Glomerular endothelial cell (primary cell): ENCODE data around the gene GMDS. TPM values are rescaled to one million over a fixed set of nuclear protein-coding genes. Genes with fewer than 3 reads are reported as not detected.

Source experiments
- DNase-seq: peaks from one replicate; pipeline ENCODE4 v3.0.0-alpha.2; 2011; ENCODE audit warnings: low read depth, low spot score; ENCODE audit errors: extremely low read depth
- total RNA-seq: library from RNA; depleted of rRNA; stranded (reverse); fragments of >200 nt; gene quantifications from 2 replicates; pipeline ENCODE4 v1.2.3, GENCODE V29; 2015

The GMDS gene
- total RNA-seq, 1 donor from 2014 or later, result 26.3 TPM

DNA sequence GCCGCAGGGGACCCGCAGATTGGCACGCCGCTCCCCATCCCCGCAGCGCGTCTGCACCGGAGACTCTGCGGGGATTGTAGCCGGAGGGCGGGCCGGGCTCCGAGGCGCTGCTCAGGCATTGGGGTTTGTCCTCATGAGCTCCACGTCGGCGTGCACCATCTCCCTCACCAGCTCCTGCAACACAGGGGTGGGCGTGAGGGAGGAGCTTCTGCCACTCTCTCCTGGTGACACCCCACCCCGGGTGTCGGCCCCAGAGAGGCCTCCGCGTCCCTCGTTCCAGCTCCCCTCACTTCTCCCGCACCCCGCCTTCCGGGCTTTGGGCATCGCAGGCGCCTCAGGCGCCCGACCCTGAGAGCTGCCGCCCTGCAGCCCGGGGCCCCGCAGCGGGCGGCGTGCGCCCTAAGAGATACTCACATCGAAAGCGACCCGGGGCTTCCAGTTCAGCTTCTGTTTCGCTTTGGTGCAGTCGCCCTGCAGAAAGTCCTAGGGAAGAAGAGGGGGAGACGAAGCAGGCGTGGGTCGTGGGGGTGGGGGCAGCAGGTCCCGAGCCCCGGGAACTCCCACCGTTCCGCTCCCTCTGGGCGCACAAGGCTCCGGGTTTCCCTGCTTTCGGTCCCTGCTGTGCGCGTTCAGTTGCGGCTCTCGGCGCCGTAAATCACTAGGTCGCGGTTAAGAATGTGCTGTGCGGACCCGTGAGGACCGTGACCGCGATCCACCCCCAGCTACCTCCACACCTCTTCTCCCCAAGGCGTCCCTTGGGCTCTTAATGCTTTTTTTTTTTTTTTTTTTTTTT, 621.2 kb downstream of the GMDS start:
- no peak for DNase-seq

DNA sequence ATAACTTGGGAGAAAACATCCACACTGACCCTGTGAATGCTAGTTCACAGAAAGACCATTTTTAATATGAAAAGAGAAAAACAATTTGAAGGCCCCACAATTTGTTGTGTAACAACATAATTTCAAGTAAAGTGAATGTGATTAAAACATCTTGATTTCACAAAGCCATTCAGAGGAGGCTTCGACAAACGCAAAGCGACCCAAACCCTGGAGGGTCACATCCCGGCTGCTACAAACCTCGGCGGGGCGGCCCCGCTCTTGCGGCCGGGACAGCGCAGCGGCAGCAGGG, 621.7 kb downstream of the GMDS start:
- no peak for DNase-seq

DNA sequence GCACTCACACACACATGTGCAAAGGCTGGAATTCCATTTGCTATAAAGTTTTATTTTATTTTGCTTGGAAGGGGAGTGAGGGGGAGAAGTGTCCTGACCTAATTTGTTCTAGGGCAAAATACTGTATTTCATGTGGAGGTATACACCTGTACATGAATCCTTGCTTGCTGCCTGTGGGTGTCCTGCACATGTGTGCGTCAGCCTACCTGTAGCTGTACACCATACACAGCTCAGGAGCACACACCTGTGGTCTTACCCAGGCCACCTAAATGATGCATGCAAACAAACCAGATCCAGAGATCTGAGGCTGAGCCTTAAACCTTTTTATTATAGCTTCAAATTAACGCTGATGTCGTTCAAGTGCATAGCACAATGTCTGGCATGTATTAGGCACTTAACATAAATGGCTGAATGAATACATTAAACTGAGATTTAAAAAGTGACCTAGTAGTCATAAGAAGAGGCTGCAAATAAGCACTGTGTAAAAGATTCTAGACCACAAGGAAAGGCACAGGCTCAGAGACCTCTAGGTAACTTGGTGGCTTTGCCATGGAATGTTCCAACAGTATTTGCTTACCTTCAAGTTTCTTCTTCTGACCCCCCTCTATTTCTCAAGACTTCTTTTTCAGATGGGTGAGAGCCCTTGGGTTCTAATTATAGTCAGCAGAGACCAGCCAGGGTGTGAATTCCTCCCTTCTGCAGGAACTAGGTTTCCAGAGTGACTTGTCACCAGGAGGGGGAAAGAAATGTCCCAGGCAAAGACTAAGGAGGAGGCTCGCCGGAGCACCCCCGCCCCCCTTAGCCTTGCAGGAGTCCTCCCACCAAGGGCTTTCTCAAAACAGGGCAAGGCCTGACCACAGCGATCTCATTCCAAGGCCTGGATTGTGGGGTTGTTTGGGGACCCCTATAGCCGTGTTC, 622.3 kb downstream of the GMDS start:
- no peak for DNase-seq

DNA sequence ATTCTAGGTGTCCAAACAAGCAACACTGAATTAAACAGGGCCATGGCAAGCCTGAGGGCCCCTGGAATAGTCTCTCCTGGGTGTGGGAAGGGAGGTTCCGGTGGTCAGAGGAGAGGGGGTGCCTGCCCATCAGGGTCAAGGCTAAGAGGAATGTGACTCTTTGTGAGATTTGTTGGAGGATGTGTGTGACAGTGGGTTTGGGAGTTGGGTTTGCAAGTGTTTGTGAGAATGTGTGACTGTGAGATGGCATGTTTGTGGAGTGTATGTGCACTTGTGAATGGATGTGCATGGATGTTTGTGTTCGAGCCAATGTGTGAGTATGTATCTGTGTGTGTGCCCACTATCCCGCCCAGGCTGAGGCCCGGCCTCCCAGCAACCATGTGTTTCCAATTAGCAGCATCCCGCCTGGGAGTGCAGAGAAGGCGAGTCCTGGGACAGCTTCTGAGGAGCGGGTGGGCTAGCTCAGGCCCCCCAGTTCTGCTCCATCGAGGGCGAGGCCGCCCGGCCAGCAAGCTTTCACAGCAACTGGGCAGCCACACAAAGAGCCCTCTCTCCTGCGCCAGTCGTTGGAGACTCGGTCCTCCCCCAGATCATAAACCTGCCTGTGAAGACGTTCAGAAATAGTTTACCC, 623.1 kb downstream of the GMDS start:
- no peak for DNase-seq

DNA sequence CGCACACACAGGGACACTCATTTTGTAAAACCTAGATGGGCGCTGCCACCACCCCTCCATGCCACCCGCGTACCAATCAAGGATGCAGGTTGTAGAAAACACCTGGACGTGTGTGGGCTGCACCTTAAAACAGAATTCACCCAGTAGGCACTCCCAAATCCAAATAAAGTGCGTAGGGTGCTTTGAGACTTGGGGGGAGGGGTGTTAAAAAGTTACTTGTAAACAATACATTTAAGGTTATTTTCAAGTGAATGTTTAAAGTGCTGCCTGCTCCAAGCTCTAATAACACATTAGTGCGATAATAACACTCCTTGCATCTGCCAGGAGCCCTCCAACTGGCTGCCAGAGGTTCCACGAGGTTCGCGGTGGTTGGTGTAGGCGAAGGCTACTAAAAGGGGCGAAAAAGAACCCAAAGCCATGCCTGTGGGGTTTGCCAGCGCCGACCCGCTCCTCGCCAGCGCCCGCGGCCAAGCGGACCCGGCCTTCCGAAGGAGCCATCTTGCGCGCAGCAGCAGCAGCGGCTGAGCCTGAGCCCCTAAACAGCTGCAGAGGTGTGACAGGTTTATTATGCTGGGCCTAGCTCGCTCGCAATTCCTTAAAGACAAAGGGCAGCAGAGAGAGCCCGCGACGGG, 624.2 kb downstream of the GMDS start:
- no peak for DNase-seq

DNA sequence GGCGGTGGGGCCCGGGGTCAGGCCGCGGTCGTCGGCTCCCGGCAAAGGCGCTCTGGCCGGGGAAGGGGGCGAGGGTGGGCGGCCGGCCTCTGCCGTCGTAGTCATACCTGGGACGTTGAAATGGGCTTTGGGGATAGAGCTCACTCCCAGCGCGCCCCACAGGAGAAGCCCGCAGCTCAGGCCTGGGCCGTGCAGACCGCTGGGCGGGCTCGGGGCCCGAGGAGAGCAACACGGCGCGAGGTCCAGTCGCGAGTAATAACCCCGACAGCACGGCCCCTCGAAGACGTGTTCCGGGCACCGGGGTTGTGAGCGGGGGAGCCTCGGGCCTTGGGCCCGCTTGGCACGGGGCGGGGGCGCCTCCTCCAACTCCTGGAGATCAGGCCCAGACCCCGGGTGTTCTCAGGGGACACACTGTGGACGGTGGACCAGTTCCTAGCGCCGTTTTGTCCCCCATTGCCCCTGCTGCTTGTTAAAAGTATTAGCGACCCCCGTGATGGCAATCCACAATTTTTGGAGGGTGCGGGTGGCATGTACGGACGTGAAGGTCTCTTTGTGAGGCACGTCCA, 624.8 kb downstream of the GMDS start:
- no peak for DNase-seq

DNA sequence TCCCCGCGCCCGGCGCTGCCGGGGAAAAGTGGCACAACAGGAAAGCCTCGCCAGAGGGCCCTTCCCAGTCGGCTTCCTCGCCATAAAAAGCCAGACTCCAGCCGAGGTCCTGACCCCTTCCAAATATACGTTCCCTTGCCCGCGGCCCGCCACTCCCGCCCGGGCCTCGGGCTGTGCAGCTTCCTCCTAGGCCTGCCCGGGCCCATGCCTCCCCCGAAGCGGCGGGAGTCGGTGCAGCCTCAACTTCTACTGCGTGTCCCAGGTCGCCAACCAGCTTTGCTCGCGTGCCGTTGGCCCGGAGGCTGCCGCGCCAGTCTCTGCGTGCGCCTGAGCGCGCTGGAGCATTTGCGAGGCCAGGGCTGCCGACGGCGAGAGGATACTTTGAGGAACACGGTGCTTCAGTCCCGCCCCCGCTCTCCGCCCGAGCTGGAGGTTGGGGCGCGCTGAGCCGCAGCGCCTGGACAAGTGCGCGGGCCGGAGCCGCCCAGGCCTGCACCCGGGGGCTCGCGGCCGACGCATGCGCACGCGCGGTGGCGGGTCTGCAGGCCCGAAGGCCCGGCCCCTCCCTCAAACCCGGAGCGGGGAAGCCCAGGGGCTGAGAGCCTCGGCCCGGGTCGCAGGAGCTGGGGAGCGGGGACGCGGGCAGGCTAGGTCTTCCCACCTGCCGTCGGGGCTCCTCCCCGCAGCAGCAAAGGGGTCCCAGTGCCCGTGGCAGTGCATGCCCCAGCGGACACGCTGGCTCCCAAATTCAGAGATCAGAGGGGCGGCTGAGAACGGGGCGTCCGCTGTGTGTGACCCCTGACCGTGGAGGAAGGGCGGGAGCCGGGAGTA, 625.5 kb downstream of the GMDS start:
- DNase-seq, result no peak

DNA sequence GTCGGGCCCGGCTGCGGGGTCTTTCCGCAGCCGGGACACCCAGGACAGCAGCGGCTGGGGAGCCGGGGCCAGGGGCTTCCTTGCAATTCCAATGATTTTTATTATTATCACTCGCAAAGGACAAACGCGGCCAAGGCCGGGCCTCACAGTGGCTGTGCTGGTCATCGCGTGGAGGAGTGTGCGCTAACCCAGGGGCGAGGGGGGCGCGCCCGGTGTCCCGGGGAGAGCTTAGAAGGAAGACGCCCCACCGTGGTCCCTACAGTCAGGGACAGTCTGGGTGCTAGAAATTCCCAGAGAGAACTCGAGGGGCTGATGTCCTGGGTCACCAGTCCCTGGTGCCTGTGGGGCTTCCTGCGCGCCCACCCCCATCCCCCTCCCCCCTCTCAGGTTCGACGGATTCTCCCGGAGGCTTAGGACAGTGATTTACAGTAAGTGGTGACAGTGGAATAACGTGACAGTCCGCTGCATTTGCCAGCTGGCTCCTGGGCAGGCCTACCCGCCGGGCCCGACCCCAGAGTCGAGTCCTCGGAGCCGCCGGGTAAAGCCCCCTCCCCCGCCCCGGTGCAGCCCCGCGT, 626.2 kb downstream of the GMDS start:
- no peak for DNase-seq

DNA sequence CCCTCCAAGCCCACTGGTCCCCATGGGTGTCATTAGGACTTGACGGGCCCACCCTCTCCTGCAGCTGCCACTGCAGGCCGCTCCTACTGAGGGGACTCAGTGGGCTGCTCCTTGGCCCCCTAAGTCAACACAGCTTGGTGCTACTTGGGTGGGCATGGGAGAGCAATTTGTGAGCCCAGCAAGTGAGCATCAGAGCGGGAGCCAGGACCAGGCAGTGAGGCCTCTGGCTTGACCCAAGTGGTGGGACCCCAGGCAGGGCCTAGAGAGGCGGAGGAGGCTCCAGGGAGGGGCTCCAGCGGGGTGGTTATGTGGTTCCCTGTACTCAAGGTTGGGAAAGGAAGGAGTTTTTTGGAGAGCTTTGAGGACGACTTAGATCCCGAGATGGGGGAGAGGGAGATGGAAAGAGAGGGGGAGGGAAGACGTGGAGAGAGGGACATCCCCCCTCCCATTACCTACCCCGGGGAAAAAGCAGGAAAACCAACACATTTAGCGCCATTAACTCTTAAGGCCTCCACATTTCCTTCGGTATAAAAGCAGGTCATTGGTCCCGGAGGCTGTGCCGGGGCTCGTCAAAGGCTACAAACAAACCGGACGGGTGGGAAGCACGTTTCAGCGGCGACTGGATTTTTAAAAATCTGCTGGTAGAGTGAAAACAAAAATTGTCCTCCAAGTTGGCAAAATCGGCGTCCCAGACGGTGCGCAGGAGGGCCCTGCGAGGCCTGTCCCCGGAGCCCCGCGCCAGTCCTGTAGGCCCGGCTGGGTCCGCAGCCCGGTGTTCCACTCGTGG, 626.9 kb downstream of the GMDS start:
- no peak for DNase-seq

DNA sequence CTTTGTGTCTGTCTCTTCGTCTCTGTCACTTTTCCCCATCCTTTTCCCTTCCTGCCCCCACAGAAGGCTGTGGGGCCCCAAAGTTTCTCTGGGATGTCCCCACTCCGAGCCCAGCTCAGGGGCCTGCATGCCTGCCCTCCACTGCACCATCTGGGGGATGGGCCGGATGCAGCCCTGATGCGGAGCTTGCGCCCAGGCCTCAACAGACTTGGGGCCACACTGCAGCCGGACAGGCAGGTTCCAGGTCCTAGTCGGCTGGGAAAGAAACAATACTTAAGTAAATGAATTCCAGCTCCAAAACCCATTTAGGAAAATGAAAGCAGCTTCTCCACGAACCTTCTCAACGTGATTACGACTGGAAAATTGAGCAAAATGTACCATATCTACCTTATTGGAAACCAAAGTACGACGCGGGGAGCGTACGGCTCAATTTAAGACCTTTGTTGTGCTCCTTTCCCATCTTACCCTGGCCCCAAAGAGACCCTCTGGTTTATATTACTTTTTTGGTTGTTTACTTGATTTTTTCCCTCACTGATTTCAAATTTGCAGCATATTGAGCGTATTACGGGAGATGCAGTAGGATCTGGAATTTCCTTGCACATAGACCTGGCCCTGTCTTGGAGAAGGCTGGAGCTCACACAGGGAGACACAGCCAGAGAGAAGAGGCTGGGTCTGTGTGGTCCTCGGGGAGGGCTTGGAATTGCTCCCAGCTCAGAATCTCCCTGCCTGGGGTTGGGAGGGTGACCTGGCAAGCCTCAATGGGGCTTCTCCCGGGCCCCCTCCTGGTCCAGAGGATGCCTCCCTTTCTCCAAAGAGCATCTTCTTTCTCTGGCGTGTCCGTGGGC, 627.7 kb downstream of the GMDS start:
- no peak for DNase-seq

DNA sequence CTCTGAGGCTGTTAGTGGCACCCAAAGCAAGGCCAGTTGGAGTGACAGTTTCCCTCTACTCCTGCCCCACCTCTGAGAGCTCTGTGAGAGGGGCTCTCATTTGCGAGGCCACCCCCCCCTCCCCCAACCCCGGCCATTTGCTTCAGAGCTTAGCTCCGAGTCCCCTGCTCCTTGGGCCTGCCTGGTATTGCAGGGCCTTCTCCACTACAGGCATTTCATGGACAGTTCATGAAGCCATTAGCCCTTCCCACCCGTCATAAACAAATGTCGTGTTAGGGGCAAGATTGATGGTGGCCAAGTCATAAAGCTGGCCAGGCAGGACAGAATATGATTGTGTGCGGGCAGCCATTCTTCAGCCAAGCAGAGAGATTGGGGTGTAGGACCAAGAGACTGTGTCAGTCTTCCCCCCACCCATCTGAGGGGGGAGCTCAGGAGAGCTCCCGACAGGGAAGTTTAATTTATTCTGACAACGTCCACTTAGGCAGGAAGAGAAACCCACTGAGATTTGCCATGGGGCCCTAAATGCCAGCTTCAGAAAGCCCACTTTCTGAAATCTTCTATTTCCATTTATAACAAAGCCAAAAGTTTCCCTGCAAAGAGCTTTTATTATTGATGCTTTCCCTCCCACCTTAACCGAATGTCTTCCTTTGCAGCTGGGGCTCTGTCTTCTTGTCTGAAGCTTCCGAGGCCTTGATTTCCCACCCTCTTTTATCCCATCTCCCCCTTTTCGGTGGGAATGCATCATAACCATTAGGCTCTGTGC, 628.5 kb downstream of the GMDS start:
- no peak for DNase-seq

DNA sequence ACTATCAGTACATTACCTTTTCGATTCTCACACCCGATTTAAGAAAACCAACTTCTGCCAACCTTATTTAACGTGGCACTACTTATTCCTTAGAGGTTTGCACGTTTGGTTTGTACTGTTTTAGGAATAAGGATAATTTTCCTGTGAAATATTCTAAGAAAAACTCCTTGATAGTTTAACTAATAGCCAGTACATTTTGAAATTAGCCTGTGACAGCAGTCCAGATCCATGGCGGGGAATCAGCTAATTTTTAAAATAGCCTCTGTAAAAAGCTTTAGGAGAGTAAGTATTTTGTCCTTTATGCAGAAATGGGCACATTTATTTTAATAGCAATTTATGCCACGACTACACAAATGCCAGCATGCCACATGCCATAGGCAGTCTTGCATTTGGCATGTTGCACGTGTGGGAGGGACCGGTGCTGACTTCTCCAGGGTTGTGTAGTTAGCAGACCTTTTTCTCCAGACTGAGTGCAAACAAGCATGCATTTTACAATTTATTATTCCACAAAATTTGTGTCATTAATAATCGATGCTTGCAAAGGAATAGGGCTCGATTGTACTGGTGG, 629.5 kb downstream of the GMDS start:
- DNase-seq, result no peak

DNA sequence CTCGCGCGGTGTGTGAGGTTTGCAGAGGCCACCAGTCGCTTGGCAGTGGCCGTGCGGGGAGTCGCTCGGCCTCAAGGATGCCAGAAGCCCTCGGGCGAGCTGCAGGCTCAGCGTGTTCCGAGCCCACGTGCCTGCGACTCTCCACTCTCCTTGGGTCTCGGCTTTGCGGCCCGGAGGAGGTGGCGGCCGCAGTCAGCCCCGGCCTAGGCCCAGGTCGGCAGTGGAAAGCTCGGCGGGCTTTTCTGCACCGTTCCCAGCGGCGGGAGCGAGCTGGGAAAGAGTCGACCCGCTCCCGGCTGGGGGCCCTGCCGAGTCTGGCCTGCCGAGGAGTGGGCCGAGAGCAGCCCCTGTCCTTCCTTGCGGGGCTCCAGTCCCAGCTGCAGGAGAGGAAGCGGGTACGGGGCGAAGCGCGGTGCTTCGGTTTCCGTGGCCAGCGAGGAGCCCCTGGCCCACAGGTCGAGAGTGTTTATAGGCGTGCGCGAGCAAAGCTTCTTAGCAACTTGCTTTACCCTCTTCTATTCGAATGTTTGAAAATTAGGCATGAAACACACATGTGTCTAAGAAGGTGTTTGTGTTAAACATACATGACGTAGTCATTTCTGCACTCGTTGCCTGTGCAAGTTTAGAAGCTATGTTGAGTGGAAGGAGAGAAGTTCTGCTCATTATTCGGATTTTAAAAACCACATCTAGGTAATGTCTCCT, 630.1 kb downstream of the GMDS start:
- no peak for DNase-seq

DNA sequence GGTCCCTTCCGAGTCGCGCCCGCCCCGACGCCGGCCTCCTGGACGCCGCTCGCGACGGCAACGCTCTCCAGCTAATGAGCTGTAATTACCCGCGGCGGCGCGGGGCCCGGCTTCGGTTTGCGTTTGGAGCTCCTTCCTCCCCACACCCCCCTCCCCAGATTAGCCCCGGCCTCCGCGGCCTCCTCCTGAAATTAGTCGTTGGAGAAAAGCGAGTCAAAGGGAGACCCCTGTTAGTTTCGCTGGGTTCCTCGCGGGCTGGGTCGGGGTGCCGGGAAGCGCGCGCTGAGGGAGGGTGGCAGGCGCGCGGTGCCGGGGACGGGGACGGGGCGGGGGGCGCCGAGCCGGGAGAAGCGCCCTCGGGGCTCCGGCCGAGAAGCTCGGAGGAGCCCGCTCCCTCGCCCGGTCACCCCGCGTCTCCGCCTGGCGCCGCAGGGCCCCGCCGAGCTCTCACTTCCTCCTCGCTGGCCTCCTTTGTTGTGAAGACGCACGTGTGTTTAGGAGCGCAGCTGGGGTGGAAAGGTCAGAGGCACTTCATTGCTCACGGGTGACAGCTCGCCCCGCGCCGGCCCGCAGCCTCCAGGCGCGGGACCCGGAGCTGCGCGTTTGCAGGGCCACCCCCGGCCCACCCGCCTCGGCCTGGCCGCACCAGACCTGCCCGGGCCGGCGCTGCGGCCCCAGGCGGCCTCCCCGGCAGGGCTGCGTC, 630.8 kb downstream of the GMDS start:
- no peak for DNase-seq

DNA sequence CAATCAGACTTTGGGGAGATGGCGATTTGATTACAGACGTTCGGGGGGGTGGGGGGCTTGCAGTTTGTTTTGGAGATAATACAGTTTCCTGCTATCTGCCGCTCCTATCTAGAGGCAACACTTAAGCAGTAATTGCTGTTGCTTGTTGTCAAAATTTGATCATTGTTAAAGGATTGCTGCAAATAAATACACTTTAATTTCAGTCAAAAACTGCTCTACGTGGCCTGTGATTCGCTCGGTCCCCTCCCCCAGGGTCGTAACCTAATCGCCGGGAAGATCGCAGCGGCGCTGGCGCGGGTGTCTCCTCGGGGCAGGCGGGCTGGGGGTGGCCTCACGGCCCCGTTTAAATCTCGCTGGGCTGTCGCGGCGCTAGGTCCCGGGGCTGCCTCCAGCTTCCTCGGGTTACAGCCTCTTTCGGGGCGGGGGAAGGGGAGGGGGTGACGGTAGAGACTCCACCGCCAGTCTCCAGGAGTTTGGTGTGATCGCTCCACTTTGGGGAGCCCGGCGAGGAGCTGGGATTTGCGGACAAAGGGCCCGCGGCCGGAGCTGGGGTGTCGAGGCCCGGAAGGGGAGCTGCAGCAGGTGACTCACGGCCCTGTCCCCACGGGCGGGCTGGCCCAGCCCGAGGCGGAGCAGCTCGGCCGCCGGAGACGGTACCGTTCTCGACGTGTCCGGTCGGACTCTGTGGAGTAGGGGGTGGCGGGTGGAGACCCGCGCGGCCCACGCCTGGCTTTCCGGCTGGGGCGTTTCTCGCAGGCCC, 631.5 kb downstream of the GMDS start:
- DNase-seq, result no peak
